Thyroid gland (tissue), 4 donors: ENCODE results near the gene KPTN. TPM values are rescaled to one million over a fixed set of nuclear protein-coding genes. Genes with fewer than 3 reads are reported as not detected.

ENCODE experiments used
- DNase-seq, 2 donors: peaks; one replicate each; pipeline ENCODE4 v3.0.0-alpha.2; 2019
- H3K27ac ChIP-seq, 3 donors: fragments of 200-600 bp; sonication (generic); 1 replicate in 2 of 3; 2 replicates in 1 of 3; pipeline ENCODE4 v1.5.1; 2016 to 2019; ENCODE audit warnings: mild to moderate bottlenecking in 1 of 3, moderate library complexity in 1 of 3
- H3K27me3 ChIP-seq: fragments of 200-600 bp; sonication (generic); one replicate; pipeline ENCODE4 v1.5.1; 2019
- H3K36me3 ChIP-seq, 2 donors: fragments of 200-600 bp; sonication (generic); one replicate each; pipeline ENCODE4 v1.5.1; 2016 to 2019
- H3K4me1 ChIP-seq, 2 donors: fragments of 200-600 bp; sonication (generic); one replicate each; pipeline ENCODE4 v1.5.1; 2017 to 2019
- H3K4me3 ChIP-seq, 3 donors: fragments of 200-600 bp; sonication (generic); replicated peaks in 1 of 3; 1 replicate in 2 of 3; 2 replicates in 1 of 3; pipeline ENCODE4 v1.5.1; 2016; ENCODE audit warnings: mild to moderate bottlenecking in 1 of 3
- H3K9me3 ChIP-seq: fragments of 200-600 bp; sonication (generic); one replicate; pipeline ENCODE4 v1.5.1; 2017
- CTCF ChIP-seq, 6 experiments: fragments of 200-600 bp in 3 of 6; fragments of 450-650 bp in 3 of 6; sonication (generic) in 3 of 6; IDR thresholded peaks; one replicate each; pipeline ENCODE4 v1.5.1; 2016 to 2019; ENCODE audit warnings: antibody characterized with exemption in 6 of 6, mild to moderate bottlenecking in 2 of 6, inconsistent platforms in 1 of 6, moderate library complexity in 1 of 6
- POLR2A ChIP-seq, 2 donors: fragments of 450-650 bp; IDR thresholded peaks; one replicate each; pipeline ENCODE4 v1.6.1; 2017; ENCODE audit warnings: antibody characterized with exemption in 2 of 2, mild to moderate bottlenecking in 2 of 2, moderate library complexity in 1 of 2
- WGBS, 2 donors: methylation state at CpG; one replicate each; pipeline ENCODE4 v1.1.5; 2017; 5-methylcytosine and 5-hydroxymethylcytosine counted together
- intact Hi-C: fragments of 100-400 bp; cut with DNase I; formaldehyde crosslinking; loops from one replicate; pipeline ENCODE4 v1.15.1; 2023
- total RNA-seq, 4 donors: library from RNA; depleted of rRNA; stranded (reverse); fragments of >200 nt; gene quantifications; one replicate each; pipeline ENCODE4 v1.2.3, GENCODE V29; 2016

The KPTN gene
- total RNA-seq, 4 donors from 2014 or later: 7.0 to 8.9 (median 7.3) TPM

GRCh38 chr19:47499863-47500830 is 16.1 kb upstream of the KPTN start:
- Histone ChIP-seq H3K4me1 (no peaks in the 10 kb centered on the region), H3K27ac (no peak overlapping the region), H3K9me3 (no peaks in the 10 kb centered on the region), H3K27me3 (no peaks in the 10 kb centered on the region), H3K4me3 (no peak overlapping the region), H3K36me3 (peaks cover 51 to 58% of the 10 kb centered on the region in 2 donors)
- 84 to 89% methylated on average over 24 to 32 of the region's 32 CpGs for whole genome bisulfite sequencing, 2 donors
- intact Hi-C loops: no loop called here
- DNase-seq: no peak
- TF ChIP-seq CTCF (IDR thresholded peaks at IDR 0.05): no peak
- TF ChIP-seq POLR2A (IDR thresholded peaks at IDR 0.05): no peak

- H3K36me3 ChIP-seq: peaks cover 45 to 62% of the 10 kb centered on the region in 2 donors
- DNase-seq: no peak
- no peak overlapping the region for H3K4me3 ChIP-seq
- intact Hi-C loops: no loop called here
- H3K27me3 ChIP-seq: no peaks in the 10 kb centered on the region
- H3K4me1 ChIP-seq: peaks cover 0 to 5% of the 10 kb centered on the region in 2 donors
- H3K9me3 ChIP-seq: no peaks in the 10 kb centered on the region
- H3K27ac ChIP-seq: no peak overlapping the region
- no peak for TF ChIP-seq POLR2A (IDR thresholded peaks at IDR 0.05)
- no peak for TF ChIP-seq CTCF (IDR thresholded peaks at IDR 0.05)
- WGBS, 2 donors: 88 to 92% methylated on average over 6 to 7 of the region's 7 CpGs
These were observed 15.4 kb upstream of the KPTN start for GRCh38 chr19:47499371-47499770.

GRCh38 chr19:47498561-47498960 is 14.5 kb upstream of the KPTN start:
- peaks cover 49 to 61% of the 10 kb centered on the region in 2 donors for H3K36me3 ChIP-seq
- intact Hi-C loops: no loop called here
- no peak for TF ChIP-seq CTCF (IDR thresholded peaks at IDR 0.05)
- no peak for TF ChIP-seq POLR2A (IDR thresholded peaks at IDR 0.05)
- DNase-seq: no peak
- no peaks in the 10 kb centered on the region for H3K9me3 ChIP-seq
- H3K4me3 ChIP-seq: no peak overlapping the region
- H3K4me1 ChIP-seq: peaks cover 0 to 5% of the 10 kb centered on the region in 2 donors
- WGBS, 2 donors: 95 to 100% methylated on average over 4 to 5 of the region's 5 CpGs
- H3K27ac ChIP-seq: no peak overlapping the region
- H3K27me3 ChIP-seq: no peaks in the 10 kb centered on the region

- no peak for DNase-seq
- TF ChIP-seq CTCF (IDR thresholded peaks at IDR 0.05) (no peak), POLR2A (IDR thresholded peaks at IDR 0.05) (no peak)
- H3K27me3 ChIP-seq: no peaks in the 10 kb centered on the region
- H3K36me3 ChIP-seq: peaks cover 49 to 61% of the 10 kb centered on the region in 2 donors
- H3K4me3 ChIP-seq: no peak overlapping the region
- 82 to 90% methylated on average over 2 to 6 of the region's 14 CpGs for WGBS, 2 donors
- peaks cover 0 to 5% of the 10 kb centered on the region in 2 donors for H3K4me1 ChIP-seq
- no peaks in the 10 kb centered on the region for H3K9me3 ChIP-seq
- intact Hi-C loops: no loop called here
- H3K27ac ChIP-seq: no peak overlapping the region
These were observed 14.0 kb upstream of the KPTN start for GRCh38 chr19:47497821-47498520.
